ENCODE data around the gene LAMA5.

- TF ChIP-seq FOSL1 (IDR thresholded peaks at IDR 0.05; ENCODE audit: low read depth) (no peak), POLR2A (IDR thresholded peaks at IDR 0.05; ENCODE audit: borderline replicate concordance, extremely low read depth, insufficient read depth, insufficient read length) (no peak), EZH2 (IDR thresholded peaks at IDR 0.05) (no peak), CTCF (IDR thresholded peaks at IDR 0.05 in 2 of 3, conservative IDR thresholded peaks at IDR 0.05 in 1 of 3; ENCODE audit: borderline replicate concordance in 1 of 3, insufficient read depth in 1 of 3, low read depth in 2 of 3, low read length in 2 of 3) (no peak), POLR2AphosphoS5 (IDR thresholded peaks at IDR 0.05; ENCODE audit: low read depth, low read length) (no peak), SP1 (IDR thresholded peaks at IDR 0.05; ENCODE audit: low read depth) (no peak), SIN3A (IDR thresholded peaks at IDR 0.05; ENCODE audit: low read depth) (no peak)
Observed at GRCh38 chr20:62311832-62312661, 55.1 kb downstream of the LAMA5 start.
